ENCODE results near the gene C14orf180.
"Not testable (repeated sequence)": the region's sequence is repeated elsewhere in the genome, so short reads cannot be mapped to it uniquely, and the experiment has no call there.

C14orf180 gene

GRCh38 chr14:104624939-104625338 lies 45.4 kb downstream of the C14orf180 start:
- no peak for DNase-seq

GRCh38 chr14:104632781-104633180 lies 53.2 kb downstream of the C14orf180 start:
- DNase-seq = no peak

- DNase-seq = no peak
These were observed 53.9 kb downstream of the C14orf180 start for GRCh38 chr14:104633276-104634137.

GRCh38 chr14:104634138-104634760 lies 54.7 kb downstream of the C14orf180 start:
- no peak for DNase-seq

GRCh38 chr14:104634886-104635570 lies 55.5 kb downstream of the C14orf180 start:
- no peak for DNase-seq

- no peak for DNase-seq
These were observed 56.2 kb downstream of the C14orf180 start for GRCh38 chr14:104635717-104636116.

- no peak for DNase-seq
These were observed 56.6 kb downstream of the C14orf180 start for GRCh38 chr14:104636131-104636530.

GRCh38 chr14:104636846-104637545 lies 57.4 kb downstream of the C14orf180 start:
- not testable (repeated sequence) for DNase-seq

GRCh38 chr14:104637546-104638003 lies 58.0 kb downstream of the C14orf180 start:
- no peak for DNase-seq

GRCh38 chr14:104638190-104638589 lies 58.6 kb downstream of the C14orf180 start:
- no peak for DNase-seq

- DNase-seq = no peak
These were observed 59.4 kb downstream of the C14orf180 start for GRCh38 chr14:104638927-104639450.

- DNase-seq = no peak
These were observed 59.9 kb downstream of the C14orf180 start for GRCh38 chr14:104639471-104639870.
